ENCODE measurements around the gene AMN1.

GRCh38 chr12:31772685-31773222 lies 43.9 kb upstream of the AMN1 start:
- TF ChIP-seq POLR2A (IDR thresholded peaks at IDR 0.05) (no peak), EP300 (IDR thresholded peaks at IDR 0.05; ENCODE audit: low read depth) (no peak), POLR2AphosphoS5 (IDR thresholded peaks at IDR 0.05) (no peak)

All from transverse colon (tissue), 3 donors.